Colon (tissue), 2 donors: Measurements from ENCODE around the gene PERCC1.

ENCODE experiments used
- FAIRE-seq: peaks from 2 replicates; lab custom pipeline; 2012; peaks lifted over from hg19 to GRCh38; lab: Jason Lieb, UNC
- donor health status: control.
- donor health status: control.

The PERCC1 gene

GRCh38 chr16:1412847-1413246 lies 18.0 kb upstream of the PERCC1 start:
- FAIRE-seq = no peak

- FAIRE-seq = no peak
Measured at GRCh38 chr16:1413684-1414531, 17.0 kb upstream of the PERCC1 start.

- FAIRE-seq = no peak
Measured at GRCh38 chr16:1414532-1415260, 16.2 kb upstream of the PERCC1 start, which contains the start of gene UNKL. Gene UNKL (minus strand): TSS chr16:1414704. CDS start chr16:1414691, 13 bp downstream.

- FAIRE-seq = no peak
Measured at GRCh38 chr16:1416521-1416941, 14.3 kb upstream of the PERCC1 start.

GRCh38 chr16:1420111-1420539 lies 10.8 kb upstream of the PERCC1 start:
- FAIRE-seq = no peak

GRCh38 chr16:1422076-1422475 lies 8.8 kb upstream of the PERCC1 start:
- FAIRE-seq = no peak

GRCh38 chr16:1424028-1424427 lies 6.8 kb upstream of the PERCC1 start:
- FAIRE-seq = no peak

- no peak for FAIRE-seq
Measured at GRCh38 chr16:1425616-1426370, 5.1 kb upstream of the PERCC1 start.

- FAIRE-seq = no peak
Measured at GRCh38 chr16:1426734-1427471, 4.0 kb upstream of the PERCC1 start.

GRCh38 chr16:1427473-1428461 lies 3.1 kb upstream of the PERCC1 start:
- FAIRE-seq = no peak

- no peak for FAIRE-seq
Measured at GRCh38 chr16:1428511-1428910, 2.4 kb upstream of the PERCC1 start.

- FAIRE-seq = no peak
Measured at GRCh38 chr16:1429012-1429411, 1.9 kb upstream of the PERCC1 start.

- no peak for FAIRE-seq
Measured at GRCh38 chr16:1429631-1430030, 1.2 kb upstream of the PERCC1 start.

- no peak for FAIRE-seq
Measured at GRCh38 chr16:1430214-1430758, 592 bp upstream of the PERCC1 start.

- no peak for FAIRE-seq
Measured at GRCh38 chr16:1431497-1432270, 806 bp downstream of the PERCC1 start.

- FAIRE-seq = no peak
Measured at GRCh38 chr16:1432388-1433262, 1.7 kb downstream of the PERCC1 start.

GRCh38 chr16:1433263-1433560 lies 2.3 kb downstream of the PERCC1 start:
- FAIRE-seq = no peak

- no peak for FAIRE-seq
Measured at GRCh38 chr16:1433756-1434155, 2.9 kb downstream of the PERCC1 start.
